WTC11 (cell line): ENCODE data around the gene CMTM7. TPM values are rescaled to one million over a fixed set of nuclear protein-coding genes. Genes with fewer than 3 reads are reported as not detected.
A peak's percentile ranks its signal among the peaks of the same experiment; 100 is the strongest.

Experiments used
- ATAC-seq: fragments of 200-7000 bp; cut with Tn5 transposase; 2 replicates; pipeline ENCODE4 v1.10.0; 2021; ENCODE audit warnings: mild to moderate bottlenecking, moderate library complexity
- CTCF ChIA-PET: fragments of 300-600 bp; sonication (Branson Sonifier 250); formaldehyde crosslinking; loops from one replicate; lab custom pipeline; 2021; ENCODE audit warnings: antibody characterized with exemption; lab: Charles Lee
- POLR2A ChIA-PET: fragments of 350-600 bp; sonication (Branson Sonifier 250); formaldehyde crosslinking; loops from one replicate; lab custom pipeline; 2021; ENCODE audit warnings: antibody characterized with exemption; lab: Charles Lee
- DNase-seq: peaks from one replicate; pipeline ENCODE4 v3.0.0; 2021; ENCODE audit warnings: low spot score
- H3K27ac Mint-ChIP-seq: 2 replicates; pipeline ENCODE4 v1.8.0; 2021; ENCODE audit warnings: mixed read lengths
- H3K27me3 Mint-ChIP-seq: 2 replicates; pipeline ENCODE4 v1.8.0; 2021; ENCODE audit warnings: low read depth, mild to moderate bottlenecking, moderate library complexity, mixed read lengths
- H3K36me3 Mint-ChIP-seq: 2 replicates; pipeline ENCODE4 v1.8.0; 2021; ENCODE audit warnings: mixed read lengths
- H3K4me1 Mint-ChIP-seq: 2 replicates; pipeline ENCODE4 v1.8.0; 2022; ENCODE audit warnings: mixed read lengths
- H3K4me3 Mint-ChIP-seq: 2 replicates; pipeline ENCODE4 v1.8.0; 2021; ENCODE audit warnings: mild to moderate bottlenecking, moderate library complexity, mixed read lengths
- H3K9me3 Mint-ChIP-seq: 2 replicates; pipeline ENCODE4 v1.8.0; 2021; ENCODE audit warnings: mixed read lengths
- ATF1 ChIP-seq: sonication (generic); formaldehyde crosslinking; IDR thresholded peaks from 2 replicates; pipeline ENCODE4 v1.8.1; 2023; ENCODE audit warnings: mild to moderate bottlenecking, moderate library complexity, missing genetic modification reagents
- ESRRA ChIP-seq: sonication (generic); formaldehyde crosslinking; IDR thresholded peaks from 2 replicates; pipeline ENCODE4 v1.8.1; 2022; ENCODE audit warnings: mild to moderate bottlenecking, missing genetic modification reagents, borderline replicate concordance
- ETV6 ChIP-seq: sonication (generic); formaldehyde crosslinking; IDR thresholded peaks from 2 replicates; pipeline ENCODE4 v1.8.1; 2022; ENCODE audit warnings: mild to moderate bottlenecking, missing genetic modification reagents
- FOXP1 ChIP-seq: sonication (generic); formaldehyde crosslinking; IDR thresholded peaks from 2 replicates; pipeline ENCODE4 v1.8.0; 2022; ENCODE audit warnings: missing genetic modification reagents, mild to moderate bottlenecking, moderate library complexity, borderline replicate concordance
- HMGA2 ChIP-seq: fragments of 250-450 bp; sonication (Bioruptor Pico); IDR thresholded peaks from 2 replicates; pipeline ENCODE4 v1.4.0; 2021; ENCODE audit warnings: mild to moderate bottlenecking, moderate library complexity
- JUN ChIP-seq: sonication (generic); formaldehyde crosslinking; IDR thresholded peaks from 2 replicates; pipeline ENCODE4 v1.8.0; 2023; ENCODE audit warnings: mild to moderate bottlenecking, missing genetic modification reagents
- KAT7 ChIP-seq: sonication (generic); formaldehyde crosslinking; IDR thresholded peaks from 2 replicates; pipeline ENCODE4 v1.8.1; 2023; ENCODE audit warnings: missing genetic modification reagents, mild to moderate bottlenecking, borderline replicate concordance
- MXD4 ChIP-seq: fragments of 250-450 bp; sonication (Bioruptor Pico); IDR thresholded peaks from 2 replicates; pipeline ENCODE4 v1.8.0; 2021; ENCODE audit warnings: mild to moderate bottlenecking, moderate library complexity, borderline replicate concordance
- NFE2L1 ChIP-seq: sonication (generic); formaldehyde crosslinking; IDR thresholded peaks from 2 replicates; pipeline ENCODE4 v1.8.1; 2023; ENCODE audit warnings: missing genetic modification reagents
- NFYB ChIP-seq: sonication (generic); formaldehyde crosslinking; conservative IDR thresholded peaks from 2 replicates; pipeline ENCODE4 v1.8.0; 2022; ENCODE audit warnings: low read depth, missing genetic modification reagents
- TP53 ChIP-seq: sonication (generic); formaldehyde crosslinking; IDR thresholded peaks from 2 replicates; pipeline ENCODE4 v1.8.1; 2023; ENCODE audit warnings: mild to moderate bottlenecking, missing genetic modification reagents
- ZBTB21 ChIP-seq: sonication (generic); formaldehyde crosslinking; IDR thresholded peaks from 2 replicates; pipeline ENCODE4 v1.8.1; 2023; ENCODE audit warnings: mild to moderate bottlenecking, missing genetic modification reagents, borderline replicate concordance
- ZNF416 ChIP-seq: fragments of 250-450 bp; sonication (Bioruptor Pico); IDR thresholded peaks from 2 replicates; pipeline ENCODE4 v1.9.0; 2021; ENCODE audit warnings: mild to moderate bottlenecking, inconsistent platforms
- ZNF671 ChIP-seq: fragments of 250-450 bp; sonication (Bioruptor Pico); IDR thresholded peaks from 2 replicates; pipeline ENCODE4 v1.8.0; 2021; ENCODE audit warnings: mild to moderate bottlenecking
- total RNA-seq: library from RNA; stranded (reverse); gene quantifications from 3 replicates; pipeline ENCODE4 v1.2.3, GENCODE V29; 2021
- TF ChIP-seq, protein P1 (sequence below): sonication (generic); formaldehyde crosslinking; IDR thresholded peaks from 2 replicates; pipeline ENCODE4 v1.8.1; 2022; ENCODE audit warnings: low read depth, mild to moderate bottlenecking, moderate library complexity, missing genetic modification reagents, borderline replicate concordance
- TF ChIP-seq, protein P2 (sequence below): fragments of 200-600 bp; IDR thresholded peaks from 2 replicates; pipeline ENCODE4 v1.8.0; 2022; ENCODE audit warnings: antibody characterized with exemption
- TF ChIP-seq, protein P3 (sequence below): fragments of 250-450 bp; sonication (Bioruptor Pico); IDR thresholded peaks from 2 replicates; pipeline ENCODE4 v1.9.0; 2021; ENCODE audit warnings: mild to moderate bottlenecking
- TF ChIP-seq, protein P4 (sequence below): sonication (generic); formaldehyde crosslinking; IDR thresholded peaks from 2 replicates; pipeline ENCODE4 v1.8.1; 2023; ENCODE audit warnings: mild to moderate bottlenecking, moderate library complexity, missing genetic modification reagents
- TF ChIP-seq, protein P5 (sequence below): sonication (generic); formaldehyde crosslinking; IDR thresholded peaks from 2 replicates; pipeline ENCODE4 v1.8.1; 2023; ENCODE audit warnings: mild to moderate bottlenecking, missing genetic modification reagents, moderate library complexity
- TF ChIP-seq, protein P6 (sequence below): sonication (generic); formaldehyde crosslinking; IDR thresholded peaks from 2 replicates; pipeline ENCODE4 v1.8.1; 2022; ENCODE audit warnings: mild to moderate bottlenecking, moderate library complexity, missing genetic modification reagents

Gene CMTM7
- total RNA-seq, 1 experiment from 2014 or later: 23.4 TPM

DNA sequence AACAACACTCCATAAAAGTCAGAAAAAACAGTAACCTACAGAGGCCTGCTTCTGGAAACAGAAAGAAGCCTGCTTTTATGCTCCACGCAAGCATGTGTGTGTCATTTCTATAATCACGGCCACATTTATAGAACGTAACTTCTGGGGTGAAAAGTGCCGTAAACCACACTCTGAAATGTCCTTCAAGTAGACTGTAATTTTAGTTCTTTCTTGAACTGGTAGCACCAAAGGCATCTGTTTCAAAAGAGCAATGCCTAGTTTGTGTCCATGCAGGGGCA, 19.5 kb upstream of the CMTM7 start:
- TF ChIP-seq, protein P1, sequence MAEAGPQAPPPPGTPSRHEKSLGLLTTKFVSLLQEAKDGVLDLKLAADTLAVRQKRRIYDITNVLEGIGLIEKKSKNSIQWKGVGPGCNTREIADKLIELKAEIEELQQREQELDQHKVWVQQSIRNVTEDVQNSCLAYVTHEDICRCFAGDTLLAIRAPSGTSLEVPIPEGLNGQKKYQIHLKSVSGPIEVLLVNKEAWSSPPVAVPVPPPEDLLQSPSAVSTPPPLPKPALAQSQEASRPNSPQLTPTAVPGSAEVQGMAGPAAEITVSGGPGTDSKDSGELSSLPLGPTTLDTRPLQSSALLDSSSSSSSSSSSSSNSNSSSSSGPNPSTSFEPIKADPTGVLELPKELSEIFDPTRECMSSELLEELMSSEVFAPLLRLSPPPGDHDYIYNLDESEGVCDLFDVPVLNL (CRISPR knock-in tag): no peak
- TF ChIP-seq TP53 (no peak), MXD4 (CRISPR knock-in tag) (no peak)
- no peak overlapping the region for H3K4me3 Mint-ChIP-seq
- POLR2A ChIA-PET: no interaction called here
- H3K36me3 Mint-ChIP-seq: no peaks in the 10 kb centered on the region
- DNase-seq (no peak), ATAC-seq (no peak)
- H3K27me3 Mint-ChIP-seq: no peaks in the 10 kb centered on the region
- H3K4me1 Mint-ChIP-seq: peaks cover 10% of the 10 kb centered on the region
- H3K9me3 Mint-ChIP-seq: no peaks in the 10 kb centered on the region
- CTCF ChIA-PET: interaction anchor here (7.6 kb wide), 1 partner anchor 95 kb away, joined by 117 read pairs; no protein-coding TSS in a partner anchor
- H3K27ac Mint-ChIP-seq: no peak overlapping the region

DNA sequence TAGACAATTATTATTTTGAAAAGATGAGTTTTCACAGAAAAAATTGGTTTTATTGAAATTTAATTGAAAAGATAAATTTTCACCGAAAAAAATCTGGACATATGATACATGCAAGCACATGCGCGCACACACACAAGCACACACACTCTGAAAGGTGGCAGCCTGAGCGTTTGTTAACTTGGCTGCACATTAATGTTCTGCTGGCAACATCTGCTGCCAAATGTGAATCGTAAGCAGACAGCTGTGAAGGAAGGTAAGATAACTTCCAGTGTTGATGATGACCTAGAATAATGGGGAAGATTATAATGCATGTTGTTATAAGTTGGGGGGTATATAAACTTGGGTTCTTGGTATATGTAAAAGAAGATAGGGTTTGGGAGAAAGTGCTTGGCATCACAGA, 18.4 kb upstream of the CMTM7 start:
- Mint-ChIP-seq H3K27me3 (no peaks in the 10 kb centered on the region), H3K4me1 (peaks cover 3% of the 10 kb centered on the region), H3K36me3 (no peaks in the 10 kb centered on the region), H3K9me3 (no peaks in the 10 kb centered on the region), H3K4me3 (no peak overlapping the region), H3K27ac (no peak overlapping the region)
- DNase-seq (no peak), ATAC-seq (no peak)
- CTCF ChIA-PET: interaction anchor here (7.6 kb wide), 1 partner anchor 94 kb away, joined by 117 read pairs; no protein-coding TSS in a partner anchor
- TF ChIP-seq, protein P1 (CRISPR knock-in tag): no peak
- no peak for TF ChIP-seq ZBTB21 (CRISPR knock-in tag)
- TF ChIP-seq KAT7 (CRISPR knock-in tag): no peak
- no peak for TF ChIP-seq HMGA2 (CRISPR knock-in tag)
- no peak for TF ChIP-seq FOXP1 (CRISPR knock-in tag)
- TF ChIP-seq NFE2L1 (CRISPR knock-in tag): no peak
- TF ChIP-seq ETV6 (CRISPR knock-in tag): no peak
- no peak for TF ChIP-seq ESRRA (CRISPR knock-in tag)
- TF ChIP-seq, protein P2, sequence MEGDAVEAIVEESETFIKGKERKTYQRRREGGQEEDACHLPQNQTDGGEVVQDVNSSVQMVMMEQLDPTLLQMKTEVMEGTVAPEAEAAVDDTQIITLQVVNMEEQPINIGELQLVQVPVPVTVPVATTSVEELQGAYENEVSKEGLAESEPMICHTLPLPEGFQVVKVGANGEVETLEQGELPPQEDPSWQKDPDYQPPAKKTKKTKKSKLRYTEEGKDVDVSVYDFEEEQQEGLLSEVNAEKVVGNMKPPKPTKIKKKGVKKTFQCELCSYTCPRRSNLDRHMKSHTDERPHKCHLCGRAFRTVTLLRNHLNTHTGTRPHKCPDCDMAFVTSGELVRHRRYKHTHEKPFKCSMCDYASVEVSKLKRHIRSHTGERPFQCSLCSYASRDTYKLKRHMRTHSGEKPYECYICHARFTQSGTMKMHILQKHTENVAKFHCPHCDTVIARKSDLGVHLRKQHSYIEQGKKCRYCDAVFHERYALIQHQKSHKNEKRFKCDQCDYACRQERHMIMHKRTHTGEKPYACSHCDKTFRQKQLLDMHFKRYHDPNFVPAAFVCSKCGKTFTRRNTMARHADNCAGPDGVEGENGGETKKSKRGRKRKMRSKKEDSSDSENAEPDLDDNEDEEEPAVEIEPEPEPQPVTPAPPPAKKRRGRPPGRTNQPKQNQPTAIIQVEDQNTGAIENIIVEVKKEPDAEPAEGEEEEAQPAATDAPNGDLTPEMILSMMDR: no peak
- TF ChIP-seq NFYB (CRISPR knock-in tag): no peak
- TF ChIP-seq, protein P3, sequence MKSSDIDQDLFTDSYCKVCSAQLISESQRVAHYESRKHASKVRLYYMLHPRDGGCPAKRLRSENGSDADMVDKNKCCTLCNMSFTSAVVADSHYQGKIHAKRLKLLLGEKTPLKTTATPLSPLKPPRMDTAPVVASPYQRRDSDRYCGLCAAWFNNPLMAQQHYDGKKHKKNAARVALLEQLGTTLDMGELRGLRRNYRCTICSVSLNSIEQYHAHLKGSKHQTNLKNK (CRISPR knock-in tag): no peak
- no peak for TF ChIP-seq ATF1 (CRISPR knock-in tag)
- no peak for TF ChIP-seq ZNF671 (CRISPR knock-in tag)
- no peak for TF ChIP-seq JUN
- TF ChIP-seq, protein P4, sequence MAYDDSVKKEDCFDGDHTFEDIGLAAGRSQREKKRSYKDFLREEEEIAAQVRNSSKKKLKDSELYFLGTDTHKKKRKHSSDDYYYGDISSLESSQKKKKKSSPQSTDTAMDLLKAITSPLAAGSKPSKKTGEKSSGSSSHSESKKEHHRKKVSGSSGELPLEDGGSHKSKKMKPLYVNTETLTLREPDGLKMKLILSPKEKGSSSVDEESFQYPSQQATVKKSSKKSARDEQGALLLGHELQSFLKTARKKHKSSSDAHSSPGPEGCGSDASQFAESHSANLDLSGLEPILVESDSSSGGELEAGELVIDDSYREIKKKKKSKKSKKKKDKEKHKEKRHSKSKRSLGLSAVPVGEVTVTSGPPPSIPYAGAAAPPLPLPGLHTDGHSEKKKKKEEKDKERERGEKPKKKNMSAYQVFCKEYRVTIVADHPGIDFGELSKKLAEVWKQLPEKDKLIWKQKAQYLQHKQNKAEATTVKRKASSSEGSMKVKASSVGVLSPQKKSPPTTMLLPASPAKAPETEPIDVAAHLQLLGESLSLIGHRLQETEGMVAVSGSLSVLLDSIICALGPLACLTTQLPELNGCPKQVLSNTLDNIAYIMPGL (CRISPR knock-in tag): no peak
- POLR2A ChIA-PET: no interaction called here

DNA sequence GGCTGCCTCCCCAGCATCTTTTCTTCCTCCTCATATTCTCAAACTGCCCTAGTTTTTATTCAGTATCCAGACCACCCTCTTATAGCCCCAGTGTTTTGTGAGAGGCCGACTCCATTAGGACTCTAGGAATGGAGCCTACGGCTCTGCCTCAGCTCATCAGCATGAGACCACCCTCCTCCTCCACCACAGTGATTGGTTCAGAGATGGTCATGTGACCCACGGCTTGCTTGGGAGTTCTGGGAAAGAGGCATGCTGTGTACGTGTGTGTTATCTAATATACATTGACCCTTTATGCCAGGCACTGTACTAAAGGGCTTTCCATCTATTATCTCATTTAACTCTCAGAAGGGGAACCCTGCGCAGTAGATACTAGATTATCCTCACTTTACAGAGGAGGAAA, 17.8 kb upstream of the CMTM7 start:
- H3K27me3 Mint-ChIP-seq: no peaks in the 10 kb centered on the region
- POLR2A ChIA-PET: interaction anchor here (0.7 kb wide), 1 partner anchor 670 kb away, joined by 3 read pairs; no protein-coding TSS in a partner anchor
- ATAC-seq: peak; percentile 52
- no peaks in the 10 kb centered on the region for H3K9me3 Mint-ChIP-seq
- no peak for DNase-seq
- H3K4me1 Mint-ChIP-seq: peaks cover 3% of the 10 kb centered on the region
- no peak overlapping the region for H3K4me3 Mint-ChIP-seq
- no peaks in the 10 kb centered on the region for H3K36me3 Mint-ChIP-seq
- CTCF ChIA-PET: interaction anchor here (1.1 to 7.6 kb wide), 14 partner anchors 9 to 96 kb away, joined by 3 to 117 read pairs (median 9); partner anchors contain the start of gene CMTM7
- no peak overlapping the region for H3K27ac Mint-ChIP-seq
- no peak for TF ChIP-seq ZNF416 (CRISPR knock-in tag)
- 0 out of 2 replicates have a peak, but pooled peaks have one; percentile 19 for TF ChIP-seq NFYB (CRISPR knock-in tag)
- TF ChIP-seq, protein P5, sequence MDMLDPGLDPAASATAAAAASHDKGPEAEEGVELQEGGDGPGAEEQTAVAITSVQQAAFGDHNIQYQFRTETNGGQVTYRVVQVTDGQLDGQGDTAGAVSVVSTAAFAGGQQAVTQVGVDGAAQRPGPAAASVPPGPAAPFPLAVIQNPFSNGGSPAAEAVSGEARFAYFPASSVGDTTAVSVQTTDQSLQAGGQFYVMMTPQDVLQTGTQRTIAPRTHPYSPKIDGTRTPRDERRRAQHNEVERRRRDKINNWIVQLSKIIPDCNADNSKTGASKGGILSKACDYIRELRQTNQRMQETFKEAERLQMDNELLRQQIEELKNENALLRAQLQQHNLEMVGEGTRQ (CRISPR knock-in tag): peak; percentile 82
- TF ChIP-seq, protein P4 (CRISPR knock-in tag): no peak
- TF ChIP-seq, protein P6, sequence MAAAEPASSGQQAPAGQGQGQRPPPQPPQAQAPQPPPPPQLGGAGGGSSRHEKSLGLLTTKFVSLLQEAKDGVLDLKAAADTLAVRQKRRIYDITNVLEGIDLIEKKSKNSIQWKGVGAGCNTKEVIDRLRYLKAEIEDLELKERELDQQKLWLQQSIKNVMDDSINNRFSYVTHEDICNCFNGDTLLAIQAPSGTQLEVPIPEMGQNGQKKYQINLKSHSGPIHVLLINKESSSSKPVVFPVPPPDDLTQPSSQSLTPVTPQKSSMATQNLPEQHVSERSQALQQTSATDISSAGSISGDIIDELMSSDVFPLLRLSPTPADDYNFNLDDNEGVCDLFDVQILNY (CRISPR knock-in tag): no peak
